GM18907 (cell line): Measurements from ENCODE around the gene MFN1.

Source experiments
- ATAC-seq: cut with Tn5 transposase; IDR thresholded peaks from one replicate; pipeline ENCODE4 v1.9.1; 2021; ENCODE audit warnings: mild to moderate bottlenecking, moderate library complexity; ENCODE audit not compliant: unreplicated experiment

Gene MFN1

DNA sequence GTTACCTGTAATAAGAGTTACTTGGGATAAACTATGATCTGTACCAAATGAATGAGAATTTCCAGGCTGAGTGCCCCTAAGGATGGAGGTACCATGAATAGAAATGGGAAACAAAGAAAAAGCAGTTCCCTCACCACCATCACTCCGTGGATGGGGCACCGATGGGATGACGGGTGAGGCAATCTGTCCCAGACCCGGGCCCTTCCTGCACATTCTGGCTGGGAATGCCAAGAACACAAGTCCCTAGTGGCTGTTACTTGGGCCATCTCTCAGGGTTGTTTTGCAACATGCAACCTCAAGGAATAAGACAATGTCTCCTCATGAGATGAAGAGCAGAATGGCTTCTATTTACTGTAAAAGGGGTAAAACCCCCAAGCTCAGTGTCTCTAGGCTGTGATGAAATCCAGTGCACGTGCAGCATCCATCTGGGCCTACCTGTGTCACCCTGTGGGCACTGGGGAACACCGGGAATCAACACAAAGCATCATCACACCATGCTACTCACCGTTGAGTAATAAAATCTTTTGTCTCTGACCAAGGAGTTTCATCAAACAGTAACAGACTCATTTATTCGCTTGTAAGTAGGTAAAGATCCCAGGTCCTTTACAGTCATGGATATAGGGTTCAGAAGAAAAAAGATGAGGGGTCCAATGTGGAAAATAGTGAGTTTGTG, 81.5 kb downstream of the MFN1 start:
- ATAC-seq: no peak

DNA sequence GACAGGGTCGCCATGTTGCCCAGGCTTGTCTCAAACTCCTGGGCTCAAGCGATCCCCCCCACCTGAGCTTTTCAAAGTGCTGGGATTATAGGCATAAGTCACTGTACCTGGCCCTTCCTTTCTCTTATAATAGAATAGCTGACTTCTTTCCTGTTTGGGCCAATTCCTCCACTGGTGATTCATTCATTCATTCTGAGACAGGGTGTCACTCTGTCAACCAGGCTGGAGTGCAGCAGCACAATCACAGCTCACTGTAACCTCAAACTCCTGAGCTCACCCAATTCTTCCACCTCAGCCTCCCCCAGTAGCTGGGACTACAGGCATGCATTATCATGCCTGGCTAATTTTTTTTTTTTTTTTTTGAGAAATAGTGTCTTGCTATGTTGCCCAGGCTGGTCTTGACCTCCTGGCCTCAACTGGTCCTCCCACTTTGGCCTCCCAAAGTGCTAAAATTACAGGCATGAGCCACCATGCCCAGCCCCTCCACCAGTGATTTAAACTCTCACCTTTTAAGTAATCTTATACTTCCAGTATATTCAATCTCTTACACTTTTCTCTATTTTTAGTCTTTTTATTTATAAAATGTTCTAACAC, 82.9 kb downstream of the MFN1 start:
- no peak for ATAC-seq

- ATAC-seq: peak; percentile 47
These were observed 84.5 kb downstream of the MFN1 start for GRCh38 chr3:179432021-179432420.

DNA sequence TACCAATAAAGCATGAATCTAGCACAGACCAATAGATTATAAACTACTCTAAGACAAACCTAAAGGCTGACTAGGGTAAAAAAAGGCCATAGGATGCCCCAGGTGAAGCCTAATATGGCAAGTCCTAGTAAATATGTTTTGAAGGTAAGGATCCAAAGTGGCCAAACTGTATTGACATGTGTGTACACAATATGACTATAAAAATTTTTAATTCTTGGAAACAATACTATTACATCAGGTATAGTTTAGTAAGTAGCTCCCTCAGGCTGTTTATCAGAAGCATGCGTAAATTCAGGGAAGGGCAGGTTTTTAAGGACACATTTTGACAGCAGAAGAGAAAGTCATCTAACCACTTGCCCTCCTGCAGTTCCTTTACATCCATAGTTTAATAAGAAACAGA, 84.9 kb downstream of the MFN1 start:
- no peak for ATAC-seq

DNA sequence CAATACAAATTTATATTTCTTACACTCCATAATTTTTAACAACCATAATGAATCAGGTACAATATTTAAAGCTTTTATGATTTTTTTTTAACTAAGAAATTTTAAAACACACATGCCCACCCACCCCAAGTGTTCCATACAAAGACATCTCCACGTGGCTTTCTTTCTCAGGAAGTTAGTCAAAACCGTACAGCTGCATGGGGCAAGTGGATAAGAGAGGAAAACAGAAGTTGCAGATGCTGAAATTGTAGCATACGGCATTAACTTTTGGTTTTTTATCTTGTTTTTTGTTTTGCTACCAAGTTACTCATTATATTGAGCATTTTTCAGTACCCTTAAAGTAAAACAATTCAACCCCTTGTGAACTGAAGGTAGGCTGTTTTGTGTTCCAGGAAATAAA, 89.0 kb downstream of the MFN1 start:
- no peak for ATAC-seq

- peak; percentile 91 for ATAC-seq
These were observed 91.3 kb downstream of the MFN1 start for GRCh38 chr3:179438841-179439240.
